GM19035 (cell line): Measurements from ENCODE around the gene UCP2.
A peak's percentile ranks its signal among the peaks of the same experiment; 100 is the strongest.

Source experiments
- ATAC-seq: cut with Tn5 transposase; IDR thresholded peaks from one replicate; pipeline ENCODE4 v1.9.1; 2021; ENCODE audit not compliant: unreplicated experiment

UCP2 gene

DNA sequence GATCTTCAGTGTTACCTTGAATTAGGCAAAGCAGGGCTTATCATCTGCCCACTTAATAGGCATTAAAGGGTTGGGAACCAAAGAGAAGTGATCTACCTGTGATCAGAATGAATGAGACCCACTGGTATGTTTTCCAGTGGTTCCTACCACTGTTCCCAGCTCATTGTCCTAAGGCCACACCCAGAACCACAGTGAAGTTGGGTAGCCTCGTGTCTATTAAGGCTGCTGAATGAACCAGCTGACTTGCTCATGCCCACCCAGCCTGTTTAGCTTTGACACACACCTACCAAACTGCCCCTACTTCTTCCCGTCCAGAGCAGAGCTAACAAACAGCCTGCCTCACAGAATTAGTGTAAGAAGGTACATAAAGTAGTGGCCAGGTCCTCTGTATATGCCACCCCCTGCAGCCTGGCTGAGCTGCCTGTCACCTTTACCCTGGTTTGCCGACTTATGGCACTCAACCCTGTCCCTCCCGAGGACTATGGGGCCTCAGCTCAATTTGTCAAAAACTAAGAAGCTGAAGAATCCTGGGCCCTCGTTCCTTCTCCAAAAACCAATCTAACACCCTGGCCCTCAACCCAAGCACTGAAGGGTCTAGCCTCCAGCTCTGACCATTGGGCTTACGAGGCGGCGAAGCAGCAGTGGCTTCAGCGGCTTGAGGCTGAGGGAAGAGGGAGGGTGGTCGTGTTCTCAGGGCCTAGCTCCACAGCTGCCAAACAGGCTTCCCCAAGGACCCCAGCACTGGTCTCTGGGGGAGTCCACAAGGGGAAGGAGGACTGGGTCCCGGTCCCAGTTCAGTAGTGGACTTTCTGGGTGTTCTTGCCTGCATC lies 9.8 kb downstream of the UCP2 start:
- ATAC-seq: no peak

DNA sequence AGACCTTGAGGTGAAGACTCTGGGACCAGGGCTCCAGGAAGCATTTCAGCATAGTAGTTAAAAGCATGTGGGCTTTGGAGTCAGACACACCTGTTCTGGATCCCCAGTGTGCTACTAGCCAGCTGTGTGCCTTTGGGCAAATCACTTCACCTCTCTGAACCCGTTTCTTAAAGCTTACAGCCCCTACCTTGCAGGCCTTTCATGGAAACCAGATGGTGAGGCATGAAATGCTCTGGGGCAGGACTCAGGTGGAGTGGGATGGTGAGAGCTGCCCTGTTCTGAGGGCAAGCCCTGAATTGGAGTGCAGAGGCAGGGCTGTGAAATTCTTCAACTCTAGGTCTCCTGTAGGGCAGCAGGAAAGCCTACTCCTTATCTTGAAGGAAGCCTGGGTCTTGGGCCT lies 10.5 kb downstream of the UCP2 start:
- no peak for ATAC-seq

DNA sequence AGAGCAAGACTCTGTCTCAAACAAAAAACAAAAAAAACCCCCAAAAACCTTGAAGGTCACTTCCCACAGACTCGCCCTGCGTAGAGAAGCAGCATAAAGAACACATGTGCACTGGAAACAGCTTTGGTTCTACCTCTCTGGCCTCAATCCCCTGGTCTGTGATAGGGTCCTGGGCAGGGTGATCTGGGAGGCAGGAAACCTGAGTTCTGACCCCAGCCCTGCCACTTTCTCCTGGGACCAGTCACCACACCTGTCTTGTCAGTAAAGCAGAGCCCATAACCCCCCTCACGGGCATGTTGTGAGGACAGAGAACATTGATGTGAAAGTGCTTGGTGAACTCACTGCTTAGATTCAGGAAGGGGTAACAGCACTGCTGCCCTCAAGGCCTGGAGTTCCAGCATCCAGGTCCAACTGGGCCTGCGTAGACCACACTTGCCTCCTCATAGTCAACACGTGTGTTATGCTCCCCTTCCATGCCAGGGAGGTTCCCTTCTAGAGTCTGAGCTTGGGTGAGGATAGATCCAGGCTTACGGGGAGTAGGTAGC lies 11.4 kb downstream of the UCP2 start:
- ATAC-seq: no peak

- ATAC-seq: no peak
Observed at GRCh38 chr11:73969991-73970800, 12.4 kb downstream of the UCP2 start.

GRCh38 chr11:73969091-73969490 lies 13.6 kb downstream of the UCP2 start:
- no peak for ATAC-seq

DNA sequence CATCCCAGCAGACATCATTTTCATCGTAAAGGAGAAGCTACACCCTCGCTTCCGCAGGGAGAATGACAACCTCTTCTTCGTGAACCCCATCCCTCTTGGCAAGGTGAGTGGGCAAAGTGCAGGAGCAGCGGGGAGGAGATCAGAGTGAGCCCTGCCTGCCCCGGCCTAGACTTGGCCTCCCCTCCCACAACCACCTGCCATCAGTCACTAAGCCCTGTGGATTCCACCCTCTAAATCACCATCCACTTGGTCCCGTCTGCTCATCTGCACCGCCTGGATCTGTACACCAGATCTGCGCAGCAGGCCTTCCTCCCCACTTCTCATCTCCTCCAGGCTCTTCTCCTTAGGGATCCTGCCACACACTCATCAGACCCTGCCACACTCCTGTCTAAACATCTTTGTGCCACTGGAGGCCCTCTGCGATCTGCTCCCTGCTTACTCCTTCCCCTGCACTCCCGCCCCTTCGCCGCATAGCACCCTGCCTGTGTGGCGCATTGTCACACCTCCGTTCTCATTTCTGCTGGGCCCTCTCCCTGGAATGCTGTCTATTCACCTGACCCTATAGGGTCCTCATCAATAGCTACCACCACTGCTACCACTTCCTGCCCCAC lies 14.2 kb downstream of the UCP2 start:
- no peak for ATAC-seq

DNA sequence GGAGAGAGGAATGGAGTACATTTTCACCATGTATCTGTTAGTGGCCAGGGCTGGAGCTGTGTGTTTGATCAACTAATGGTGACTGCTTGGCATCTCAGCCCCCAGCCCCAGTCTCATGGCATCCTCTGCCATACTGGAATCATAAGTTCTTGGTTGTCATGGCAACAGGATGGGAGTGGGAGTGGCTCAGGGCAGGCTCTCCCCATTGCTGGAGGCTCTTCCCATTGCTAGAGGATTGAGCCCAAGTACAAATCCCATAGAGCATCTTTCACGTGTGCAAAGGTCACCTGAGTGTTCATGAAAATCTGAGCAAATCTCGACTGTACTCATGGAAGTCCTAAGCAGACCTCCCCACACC lies 16.9 kb downstream of the UCP2 start:
- no peak for ATAC-seq

DNA sequence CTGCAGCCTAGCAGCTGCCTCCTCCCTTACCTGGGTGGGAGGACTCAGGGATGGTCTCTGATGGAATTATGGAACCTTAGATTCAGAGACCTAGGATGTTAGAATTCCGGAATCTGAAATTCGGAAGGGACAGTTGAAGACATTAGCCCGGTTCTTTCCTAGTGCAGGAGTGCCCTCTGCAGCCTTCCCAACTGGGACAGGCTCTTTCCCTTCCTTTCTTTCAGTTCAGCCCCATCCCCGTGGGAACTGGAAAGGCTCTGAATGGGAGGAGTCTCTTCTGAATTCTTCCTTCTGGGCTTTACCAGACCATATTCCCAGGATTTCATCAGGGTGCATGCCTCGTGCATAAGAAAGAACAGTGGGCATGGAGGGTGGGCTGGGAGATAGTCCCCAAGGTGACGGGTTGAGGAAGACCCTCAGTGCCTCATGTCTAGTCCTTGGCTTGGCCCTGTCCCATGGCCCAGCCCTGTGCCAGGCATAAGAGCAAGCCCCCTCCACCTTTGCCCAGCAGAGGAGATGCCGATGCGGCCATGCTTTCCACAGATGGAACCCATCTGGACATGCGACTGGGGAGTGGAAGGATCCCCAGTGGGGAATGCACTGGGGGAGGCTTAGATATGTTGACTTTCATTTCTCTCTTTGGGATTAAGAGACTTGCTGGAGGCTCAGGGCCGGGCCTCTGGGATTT lies 17.4 kb downstream of the UCP2 start:
- no peak for ATAC-seq

GRCh38 chr11:73963861-73964260 lies 18.8 kb downstream of the UCP2 start:
- ATAC-seq: no peak

DNA sequence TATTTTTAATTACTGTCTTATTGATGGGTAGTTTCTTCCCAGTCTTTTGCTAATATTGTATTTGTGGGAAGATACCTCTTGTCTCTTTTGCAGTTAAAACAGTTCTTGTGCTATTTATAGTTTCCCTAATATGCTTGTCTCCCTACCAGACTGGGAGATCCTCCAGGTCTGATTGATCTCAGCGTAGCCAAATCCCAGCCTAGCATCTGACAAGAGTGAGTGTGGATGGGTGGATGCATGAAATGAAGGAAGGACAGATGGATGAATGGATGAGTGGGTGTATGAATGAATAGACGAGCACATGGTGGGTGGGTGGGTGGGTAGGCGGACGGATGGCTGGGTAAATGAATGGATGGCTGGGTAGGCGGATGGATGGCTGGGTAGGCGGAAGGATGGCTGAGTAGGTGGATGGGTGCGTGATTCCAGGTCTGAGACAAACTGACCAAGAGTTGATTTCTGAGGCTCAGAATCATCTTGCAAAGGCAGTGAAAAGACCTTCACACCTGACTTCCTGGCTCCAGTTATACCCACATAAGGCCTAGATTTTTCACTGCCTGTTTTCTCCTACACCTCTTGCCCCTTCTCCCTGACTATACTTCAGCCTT lies 20.4 kb downstream of the UCP2 start:
- no peak for ATAC-seq

- ATAC-seq: no peak
Observed at GRCh38 chr11:73961321-73961720, 21.3 kb downstream of the UCP2 start.

DNA sequence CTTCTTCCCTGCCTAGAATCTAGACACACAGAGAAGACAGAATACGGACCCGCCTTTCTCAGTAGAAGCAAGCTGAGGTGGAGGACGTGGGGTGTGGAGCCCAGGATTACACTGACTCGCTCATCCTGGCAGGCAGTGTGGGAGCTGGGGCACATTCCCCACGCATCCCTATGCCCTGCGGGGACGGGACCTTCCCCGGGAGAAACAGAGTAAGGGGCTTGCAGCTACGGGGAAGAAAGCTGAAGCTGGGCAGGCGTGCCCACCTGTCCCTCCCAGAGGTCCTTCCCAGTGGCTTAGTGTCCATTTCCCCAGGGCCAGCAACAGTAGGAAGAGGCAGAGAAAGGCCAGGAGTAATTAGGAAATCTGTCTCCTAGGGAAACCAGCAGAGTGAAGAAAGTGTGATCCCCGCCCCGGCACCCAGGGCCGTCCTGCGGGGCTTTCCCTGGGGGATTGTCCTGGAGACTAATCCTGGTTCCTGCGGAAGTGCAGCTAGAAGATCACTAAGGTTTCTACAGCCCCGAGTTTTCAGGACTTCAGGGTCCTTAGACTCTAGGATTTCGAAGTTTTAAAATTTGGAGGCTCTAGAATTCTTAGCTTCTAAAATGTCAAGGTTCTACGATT lies 24.0 kb downstream of the UCP2 start:
- ATAC-seq: no peak

GRCh38 chr11:73957654-73958361 lies 24.8 kb downstream of the UCP2 start:
- ATAC-seq: no peak

GRCh38 chr11:73956876-73957653 lies 25.6 kb downstream of the UCP2 start:
- no peak for ATAC-seq

DNA sequence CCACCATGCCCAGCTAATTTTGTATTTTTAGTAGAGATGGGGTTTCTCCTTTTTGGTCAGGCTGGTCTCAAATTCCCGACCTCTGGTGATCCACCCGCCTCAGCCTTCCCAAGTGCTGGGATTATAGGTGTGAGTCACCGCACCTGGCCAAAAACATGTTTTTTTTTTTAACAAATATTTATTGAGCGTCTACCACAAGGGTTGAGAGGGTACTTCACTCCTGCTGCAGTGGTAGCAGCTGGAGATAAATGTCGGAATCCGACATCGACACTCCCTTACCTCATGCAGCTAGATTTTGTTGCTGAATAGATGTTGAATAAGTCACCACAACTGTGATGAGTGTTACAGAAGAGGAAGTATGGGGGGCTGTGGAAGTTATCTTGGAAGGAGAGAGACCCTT lies 30.8 kb downstream of the UCP2 start:
- ATAC-seq: no peak

DNA sequence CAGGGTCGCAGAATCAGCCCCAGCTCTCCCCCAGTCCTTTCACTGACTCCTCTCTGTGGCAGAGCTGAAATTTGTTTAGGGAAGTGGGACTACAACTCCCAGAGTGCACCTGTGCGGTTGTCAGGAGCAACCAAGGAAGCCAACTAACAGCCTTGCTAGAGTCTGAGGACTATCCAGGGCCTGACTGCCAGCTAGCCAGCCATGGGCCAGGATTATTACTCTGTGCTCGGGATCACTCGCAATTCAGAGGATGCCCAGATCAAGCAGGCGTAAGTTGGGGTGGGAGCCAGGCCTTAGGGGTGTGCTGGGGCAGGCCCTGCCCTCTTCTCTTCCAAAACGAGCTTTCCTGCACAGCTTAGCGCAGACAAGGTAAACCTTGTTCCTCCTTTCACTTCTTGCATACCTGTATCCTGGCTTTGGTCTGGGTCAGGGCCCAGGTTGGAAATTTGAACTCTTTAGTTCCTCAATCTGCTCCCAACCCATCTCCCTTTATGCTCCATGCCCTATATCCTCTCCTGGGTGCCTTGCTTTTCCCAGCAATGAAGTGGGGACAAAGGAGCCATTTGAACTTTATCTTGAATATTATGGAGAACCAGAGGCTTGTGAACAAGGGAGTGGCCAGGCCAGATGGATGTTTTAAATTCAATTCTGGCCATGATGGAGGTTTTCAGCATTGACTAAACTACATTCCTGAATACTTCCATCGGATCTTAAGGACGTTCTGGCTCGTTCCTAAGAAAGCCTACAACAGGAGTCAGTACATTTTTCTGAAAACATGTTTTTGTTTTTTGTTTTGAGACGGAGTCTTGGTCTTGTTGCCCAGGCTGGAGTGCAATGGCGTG lies 31.6 kb downstream of the UCP2 start, which contains the start of gene DNAJB13:
Gene DNAJB13 (plus strand): TSS at position 158 of the 842 bp plus-strand sequence. CDS start 44 bp downstream, at position 202.
- peak; percentile 82 for ATAC-seq

- no peak for ATAC-seq
Observed at GRCh38 chr11:73949912-73950311, 32.7 kb downstream of the UCP2 start.

GRCh38 chr11:73949246-73949645 lies 33.4 kb downstream of the UCP2 start:
- ATAC-seq: no peak
